KMS-11 (cell line): Measurements from ENCODE around the gene BZW2.

ENCODE experiments used
- H2AFZ ChIP-seq: fragments of 200-600 bp; sonication (generic); 2 replicates; pipeline ENCODE4 v1.6.1; 2016; ENCODE audit warnings: antibody characterized with exemption, mixed run types, low read depth
- H3K27ac ChIP-seq: fragments of 200-600 bp; sonication (generic); 2 replicates; pipeline ENCODE4 v1.6.1; 2016; ENCODE audit warnings: mild to moderate bottlenecking, mixed run types
- H3K27me3 ChIP-seq: fragments of 200-600 bp; sonication (generic); 2 replicates; pipeline ENCODE4 v1.6.1; 2017; ENCODE audit warnings: mild to moderate bottlenecking, low read depth, mixed run types, moderate library complexity; ENCODE audit not compliant: insufficient read depth
- H3K36me3 ChIP-seq: fragments of 200-600 bp; sonication (generic); 2 replicates; pipeline ENCODE4 v1.6.1; 2017; ENCODE audit warnings: mild to moderate bottlenecking, mixed run types; ENCODE audit not compliant: insufficient read depth
- H3K4me1 ChIP-seq: fragments of 200-600 bp; sonication (generic); 2 replicates; pipeline ENCODE4 v1.6.1; 2016; ENCODE audit warnings: mild to moderate bottlenecking, low read depth, mixed run types; ENCODE audit not compliant: poor library complexity, severe bottlenecking
- H3K4me2 ChIP-seq: fragments of 200-600 bp; sonication (generic); 2 replicates; pipeline ENCODE4 v1.7.0; 2016; ENCODE audit warnings: mild to moderate bottlenecking, mixed run types
- H3K4me3 ChIP-seq: fragments of 200-600 bp; sonication (generic); IDR thresholded peaks from 2 replicates; pipeline ENCODE4 v1.6.1; 2017; ENCODE audit warnings: low read depth, low read length, mixed read lengths; ENCODE audit not compliant: insufficient read depth
- H3K79me2 ChIP-seq: fragments of 200-600 bp; sonication (generic); 2 replicates; pipeline ENCODE4 v1.6.1; 2016; ENCODE audit warnings: low read depth, mixed run types; ENCODE audit not compliant: insufficient read depth
- H3K9ac ChIP-seq: fragments of 200-600 bp; sonication (generic); 2 replicates; pipeline ENCODE4 v1.6.1; 2016; ENCODE audit warnings: mild to moderate bottlenecking, mixed run types
- H4K20me1 ChIP-seq: fragments of 200-600 bp; sonication (generic); 2 replicates; pipeline ENCODE4 v1.6.1; 2016; ENCODE audit warnings: mild to moderate bottlenecking, mixed run types; ENCODE audit not compliant: insufficient read depth
- TF ChIP-seq, protein P1 (sequence below): fragments of 200-600 bp; sonication (generic); conservative IDR thresholded peaks from 2 replicates; pipeline ENCODE4 v1.6.1; 2017; ENCODE audit warnings: low read depth, mild to moderate bottlenecking, antibody characterized with exemption, low read length, moderate library complexity, mixed read lengths

Gene BZW2

DNA sequence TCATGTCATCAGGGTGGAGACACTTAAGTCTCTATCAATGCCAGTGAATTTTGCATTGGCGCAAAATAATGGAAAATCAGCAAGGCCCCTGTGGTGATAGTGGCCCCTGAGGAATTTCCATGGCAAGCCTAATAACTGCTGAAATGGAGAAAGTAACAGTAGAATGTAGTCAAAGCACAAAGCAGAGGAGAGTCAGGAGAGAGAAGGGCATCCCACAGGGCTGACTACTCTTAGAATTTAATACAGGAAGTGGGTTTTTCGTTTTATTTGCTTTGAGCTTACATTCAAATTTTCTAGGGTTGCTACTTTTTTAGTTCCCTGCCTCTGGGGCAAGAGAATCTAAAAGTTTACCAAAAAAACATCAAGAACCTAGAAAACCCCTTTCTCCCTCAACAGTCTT lies 39.0 kb downstream of the BZW2 start:
- Histone ChIP-seq H3K36me3 (peaks cover 6% of the 10 kb centered on the region; the same call in 1 of the 2 replicates), H4K20me1 (no peaks in the 10 kb centered on the region), H3K4me3 (no peak overlapping the region), H3K27me3 (no peaks in the 10 kb centered on the region), H3K79me2 (0 out of 2 replicates have a peak, but pooled peaks cover 3% of the 10 kb centered on the region), H3K9ac (no peak overlapping the region), H2AFZ (no peak overlapping the region), H3K27ac (no peak overlapping the region), H3K4me1 (no peaks in the 10 kb centered on the region), H3K4me2 (no peak overlapping the region)
- TF ChIP-seq, protein P1, sequence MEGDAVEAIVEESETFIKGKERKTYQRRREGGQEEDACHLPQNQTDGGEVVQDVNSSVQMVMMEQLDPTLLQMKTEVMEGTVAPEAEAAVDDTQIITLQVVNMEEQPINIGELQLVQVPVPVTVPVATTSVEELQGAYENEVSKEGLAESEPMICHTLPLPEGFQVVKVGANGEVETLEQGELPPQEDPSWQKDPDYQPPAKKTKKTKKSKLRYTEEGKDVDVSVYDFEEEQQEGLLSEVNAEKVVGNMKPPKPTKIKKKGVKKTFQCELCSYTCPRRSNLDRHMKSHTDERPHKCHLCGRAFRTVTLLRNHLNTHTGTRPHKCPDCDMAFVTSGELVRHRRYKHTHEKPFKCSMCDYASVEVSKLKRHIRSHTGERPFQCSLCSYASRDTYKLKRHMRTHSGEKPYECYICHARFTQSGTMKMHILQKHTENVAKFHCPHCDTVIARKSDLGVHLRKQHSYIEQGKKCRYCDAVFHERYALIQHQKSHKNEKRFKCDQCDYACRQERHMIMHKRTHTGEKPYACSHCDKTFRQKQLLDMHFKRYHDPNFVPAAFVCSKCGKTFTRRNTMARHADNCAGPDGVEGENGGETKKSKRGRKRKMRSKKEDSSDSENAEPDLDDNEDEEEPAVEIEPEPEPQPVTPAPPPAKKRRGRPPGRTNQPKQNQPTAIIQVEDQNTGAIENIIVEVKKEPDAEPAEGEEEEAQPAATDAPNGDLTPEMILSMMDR = no peak

DNA sequence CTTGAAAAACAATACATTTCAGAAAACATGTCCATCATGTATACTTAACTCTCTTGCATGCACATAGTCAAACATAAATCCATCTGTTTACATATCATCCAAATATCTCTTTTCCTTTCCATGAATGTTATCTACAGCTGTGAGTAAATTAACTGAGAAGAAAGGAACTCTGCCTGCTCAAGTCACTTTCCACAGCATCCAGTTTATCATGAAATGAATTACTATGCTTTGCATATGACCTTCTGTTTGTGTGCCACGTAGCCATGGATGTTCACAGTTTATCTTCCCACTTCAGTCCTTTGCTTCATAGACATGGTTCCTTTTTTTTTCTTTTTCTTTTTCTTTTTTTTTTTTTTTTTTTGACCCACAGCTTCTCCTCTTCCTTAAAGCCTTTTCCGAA lies 39.6 kb downstream of the BZW2 start:
- Histone ChIP-seq H3K79me2 (no peaks in the 10 kb centered on the region), H3K9ac (no peak overlapping the region), H4K20me1 (no peaks in the 10 kb centered on the region), H2AFZ (no peak overlapping the region), H3K4me3 (no peak overlapping the region), H3K4me2 (no peak overlapping the region), H3K27me3 (no peaks in the 10 kb centered on the region), H3K4me1 (no peaks in the 10 kb centered on the region), H3K36me3 (peaks cover 6% of the 10 kb centered on the region; the same call in 1 of the 2 replicates), H3K27ac (no peak overlapping the region)
- TF ChIP-seq, protein P1 = no peak

DNA sequence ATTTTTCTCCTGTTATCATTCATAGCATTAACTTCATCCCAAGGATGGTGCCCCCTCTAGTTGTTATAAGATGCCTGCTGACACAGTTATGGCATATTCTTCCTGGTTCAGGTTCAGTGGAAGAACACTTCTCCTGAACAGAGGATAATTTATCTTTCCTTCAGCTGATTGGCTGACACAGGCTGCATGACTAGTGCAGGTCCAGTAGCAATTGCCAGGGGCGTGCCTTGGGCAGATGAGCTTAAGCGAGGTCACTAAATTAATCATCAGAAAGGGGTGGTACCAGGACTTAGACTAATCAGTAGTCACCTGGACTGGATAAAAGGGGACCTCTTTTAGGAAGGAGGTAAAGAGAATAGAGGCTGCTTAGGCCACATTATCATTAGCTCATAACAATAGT lies 42.3 kb downstream of the BZW2 start:
- Histone ChIP-seq H3K4me3 (no peak overlapping the region), H3K27ac (no peak overlapping the region), H2AFZ (no peak overlapping the region), H3K9ac (no peak overlapping the region), H3K36me3 (peaks cover 16% of the 10 kb centered on the region; the same call in 1 of the 2 replicates), H3K27me3 (no peaks in the 10 kb centered on the region), H3K4me1 (no peaks in the 10 kb centered on the region), H3K79me2 (no peaks in the 10 kb centered on the region), H4K20me1 (no peaks in the 10 kb centered on the region), H3K4me2 (no peak overlapping the region)
- TF ChIP-seq, protein P1 = no peak

DNA sequence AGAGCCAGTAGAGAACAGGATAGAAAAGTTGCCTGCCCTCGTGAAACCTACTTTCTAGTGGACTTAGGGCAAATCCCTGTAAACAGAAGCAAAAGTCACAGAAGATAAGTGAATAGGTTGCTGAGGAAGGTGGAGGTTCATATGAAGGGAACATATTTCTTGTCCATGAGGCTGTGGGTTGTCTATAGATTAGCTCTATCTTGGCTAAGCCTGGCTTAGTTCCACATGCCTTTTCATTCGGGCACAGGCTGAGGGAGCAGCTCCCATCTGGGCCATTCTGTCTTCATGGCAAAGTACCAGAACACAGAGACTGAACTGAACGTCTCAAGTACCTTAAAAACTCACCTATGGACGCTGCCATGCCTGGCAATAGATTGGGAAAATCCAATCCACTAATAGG lies 45.3 kb downstream of the BZW2 start:
- Histone ChIP-seq H3K79me2 (no peaks in the 10 kb centered on the region), H2AFZ (no peak overlapping the region), H3K9ac (no peak overlapping the region), H3K27ac (no peak overlapping the region), H3K4me3 (no peak overlapping the region), H3K4me1 (no peaks in the 10 kb centered on the region), H3K27me3 (no peaks in the 10 kb centered on the region), H3K4me2 (no peak overlapping the region), H4K20me1 (no peaks in the 10 kb centered on the region; the same call in 1 of the 2 replicates), H3K36me3 (peaks cover 16% of the 10 kb centered on the region; the same call in 1 of the 2 replicates)
- TF ChIP-seq, protein P1 = no peak
